NB4 (cell line): ENCODE measurements around the gene PTPRD.

Experiments
- POLR2A ChIP-seq: IDR thresholded peaks from 2 replicates; pipeline ENCODE4 v1.6.1; 2011; ENCODE audit warnings: mild to moderate bottlenecking; ENCODE audit not compliant: insufficient read length; ENCODE audit errors: extremely low read depth
- TF ChIP-seq, protein P1 (sequence below): IDR thresholded peaks from one replicate; pipeline ENCODE4 v1.5.1; 2012; ENCODE audit warnings: low read depth, low read length
- TF ChIP-seq, protein P2 (sequence below): IDR thresholded peaks from 2 replicates; pipeline ENCODE4 v1.6.1; 2011; ENCODE audit warnings: low read depth, low read length

DNA sequence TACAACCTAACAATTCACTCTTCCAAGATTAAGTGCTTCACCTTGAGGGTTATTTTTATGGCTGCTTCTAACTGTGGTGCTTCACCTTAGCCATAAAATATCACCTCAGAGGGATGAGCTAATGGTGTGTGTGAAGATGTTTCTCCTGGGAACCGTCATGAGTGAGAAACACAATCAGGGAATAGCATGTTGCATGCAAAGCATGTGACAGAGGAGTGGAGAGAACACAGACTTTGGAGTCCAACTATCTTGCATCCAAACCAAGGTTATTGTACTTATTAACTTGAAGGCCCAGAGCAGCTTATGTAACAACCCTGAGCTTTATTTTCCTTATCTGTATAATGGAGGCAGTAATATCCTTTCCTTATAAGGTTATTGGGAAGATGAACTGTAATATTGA lies 1724.2 kb downstream of the PTPRD start:
- TF ChIP-seq, protein P1, sequence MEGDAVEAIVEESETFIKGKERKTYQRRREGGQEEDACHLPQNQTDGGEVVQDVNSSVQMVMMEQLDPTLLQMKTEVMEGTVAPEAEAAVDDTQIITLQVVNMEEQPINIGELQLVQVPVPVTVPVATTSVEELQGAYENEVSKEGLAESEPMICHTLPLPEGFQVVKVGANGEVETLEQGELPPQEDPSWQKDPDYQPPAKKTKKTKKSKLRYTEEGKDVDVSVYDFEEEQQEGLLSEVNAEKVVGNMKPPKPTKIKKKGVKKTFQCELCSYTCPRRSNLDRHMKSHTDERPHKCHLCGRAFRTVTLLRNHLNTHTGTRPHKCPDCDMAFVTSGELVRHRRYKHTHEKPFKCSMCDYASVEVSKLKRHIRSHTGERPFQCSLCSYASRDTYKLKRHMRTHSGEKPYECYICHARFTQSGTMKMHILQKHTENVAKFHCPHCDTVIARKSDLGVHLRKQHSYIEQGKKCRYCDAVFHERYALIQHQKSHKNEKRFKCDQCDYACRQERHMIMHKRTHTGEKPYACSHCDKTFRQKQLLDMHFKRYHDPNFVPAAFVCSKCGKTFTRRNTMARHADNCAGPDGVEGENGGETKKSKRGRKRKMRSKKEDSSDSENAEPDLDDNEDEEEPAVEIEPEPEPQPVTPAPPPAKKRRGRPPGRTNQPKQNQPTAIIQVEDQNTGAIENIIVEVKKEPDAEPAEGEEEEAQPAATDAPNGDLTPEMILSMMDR: no peak
- no peak for TF ChIP-seq POLR2A
- TF ChIP-seq, protein P2, sequence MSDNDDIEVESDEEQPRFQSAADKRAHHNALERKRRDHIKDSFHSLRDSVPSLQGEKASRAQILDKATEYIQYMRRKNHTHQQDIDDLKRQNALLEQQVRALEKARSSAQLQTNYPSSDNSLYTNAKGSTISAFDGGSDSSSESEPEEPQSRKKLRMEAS: no peak
